Right lobe of liver (tissue), 6 donors: ENCODE measurements around the gene AIF1L. TPM values are rescaled to one million over a fixed set of nuclear protein-coding genes. Genes with fewer than 3 reads are reported as not detected.
A peak's percentile ranks its signal among the peaks of the same experiment; 100 is the strongest.

Experiments
- ATAC-seq, 4 donors: fragments of 200-7000 bp; cut with Tn5 transposase; one replicate each; pipeline ENCODE4 v1.9.1; 2020; ENCODE audit warnings: mild to moderate bottlenecking in 4 of 4, moderate library complexity in 4 of 4
- DNase-seq, 3 donors: peaks; one replicate each; pipeline ENCODE4 v3.0.0-alpha.2; 2020
- H3K27ac ChIP-seq, 3 donors: fragments of 200-600 bp; one replicate each; pipeline ENCODE4 v1.8.0; 2022
- H3K27me3 ChIP-seq, 2 donors: fragments of 200-600 bp; one replicate each; pipeline ENCODE4 v1.8.0; 2022
- H3K36me3 ChIP-seq, 4 donors: fragments of 200-600 bp; sonication (generic) in 1 of 4; one replicate each; pipeline versions ENCODE4 v1.5.1 to v1.8.0; 2017 to 2022; ENCODE audit warnings: control low read depth in 1 of 4
- H3K4me1 ChIP-seq, 4 donors: fragments of 200-600 bp; sonication (generic) in 1 of 4; one replicate each; pipeline versions ENCODE4 v1.5.1 to v1.8.0; 2017 to 2022; ENCODE audit warnings: control low read depth in 1 of 4
- H3K4me3 ChIP-seq, 3 donors: fragments of 200-600 bp; one replicate each; pipeline ENCODE4 v1.8.0; 2022
- H3K9me3 ChIP-seq, 4 donors: fragments of 200-600 bp; sonication (generic) in 1 of 4; one replicate each; pipeline versions ENCODE4 v1.5.1 to v1.8.0; 2017 to 2022; ENCODE audit warnings: control low read depth in 1 of 4
- POLR2A ChIP-seq: fragments of 450-650 bp; IDR thresholded peaks from one replicate; pipeline ENCODE4 v1.6.1; 2017; ENCODE audit warnings: antibody characterized with exemption, mild to moderate bottlenecking
- WGBS: methylation state at CpG from one replicate; pipeline ENCODE4 v1.1.6; 2018; ENCODE audit warnings: low coverage, low lambda C conversion rate; ENCODE audit not compliant: insufficient coverage; ENCODE audit errors: missing lambda C conversion rate; 5-methylcytosine and 5-hydroxymethylcytosine counted together
- intact Hi-C, 2 donors: fragments of 100-400 bp; cut with DNase I; formaldehyde crosslinking; loops; one replicate each; pipeline versions ENCODE4 v1.11.2 to v1.14.1; 2022
- total RNA-seq, 6 experiments: library from RNA; depleted of rRNA in 2 of 6; stranded (reverse); fragments of >200 nt in 2 of 6; fragmentation: NEBNext Ultra II Directional in 3 of 6; extraction: Animal tissue kit (Norgen Biotek cat#: 25700) in 3 of 6; gene quantifications; one replicate each; pipeline versions ENCODE4 v1.1.0 to v1.2.4, GENCODE V29; 2016 to 2023
- TF ChIP-seq, protein P1 (sequence below), 4 donors: fragments of 200-600 bp in 3 of 4; fragments of 450-650 bp in 1 of 4; IDR thresholded peaks; one replicate each; pipeline versions ENCODE4 v1.5.1 to v1.8.0; 2016 to 2022; ENCODE audit warnings: antibody characterized with exemption in 4 of 4, mild to moderate bottlenecking in 2 of 4
- donor health status: DM: no; HTN: yes; CAD: no.
- donor health status: DM: no; HTN: no; CAD: no.
- donor health status: DM: no; HTN: no; CAD: no.
- donor health status: DM: no; HTN: yes; CAD: no.
- donor health status: DM: no; HTN: yes; CAD: no.

AIF1L gene
- total RNA-seq, 6 experiments from 2014 or later: 0.33 to 1.4 (median 0.49) TPM

DNA sequence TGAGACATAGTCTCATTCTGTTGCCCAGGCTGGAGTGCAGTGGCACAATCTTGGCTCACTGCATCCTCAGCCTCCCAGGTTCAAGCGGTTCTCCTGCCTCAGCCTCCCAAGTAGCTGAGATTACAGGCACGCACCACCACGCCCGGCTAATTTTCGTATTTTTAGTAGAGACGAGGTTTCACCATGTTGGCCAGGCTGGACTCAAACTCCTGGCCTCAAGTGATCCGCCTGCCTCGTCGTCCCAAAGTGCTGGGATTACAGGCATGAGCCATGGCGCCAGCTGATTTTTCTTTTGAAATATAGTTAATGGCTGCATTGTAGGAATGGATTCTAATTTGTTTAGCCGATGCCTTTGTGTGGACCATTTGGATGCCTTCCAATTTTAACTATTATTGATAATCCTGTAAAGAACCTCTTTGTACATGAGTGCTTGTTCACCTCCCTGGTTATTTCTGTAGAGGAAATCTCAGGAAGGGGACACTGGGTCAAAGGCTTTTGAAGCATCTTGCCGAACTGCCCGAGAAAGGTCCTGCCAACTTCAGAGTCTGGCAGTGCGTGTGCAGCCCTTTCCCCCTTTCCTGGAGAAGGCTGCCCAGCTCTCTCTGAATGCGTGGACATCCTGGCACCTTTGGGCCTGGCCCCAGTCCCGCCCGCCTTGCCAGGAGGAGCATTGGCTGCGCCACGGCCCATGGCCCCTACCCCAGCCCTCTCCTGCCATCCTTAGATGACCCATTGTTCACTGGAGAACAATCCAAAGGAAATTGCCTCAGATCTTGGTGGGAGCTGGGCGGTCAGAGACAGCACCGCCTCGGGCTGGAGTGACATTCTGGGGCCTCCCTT is 20.2 kb downstream of the AIF1L start:
- H3K9me3 ChIP-seq: no peaks in the 10 kb centered on the region
- H3K27me3 ChIP-seq: no peaks in the 10 kb centered on the region
- no peak for TF ChIP-seq POLR2A
- TF ChIP-seq, protein P1, sequence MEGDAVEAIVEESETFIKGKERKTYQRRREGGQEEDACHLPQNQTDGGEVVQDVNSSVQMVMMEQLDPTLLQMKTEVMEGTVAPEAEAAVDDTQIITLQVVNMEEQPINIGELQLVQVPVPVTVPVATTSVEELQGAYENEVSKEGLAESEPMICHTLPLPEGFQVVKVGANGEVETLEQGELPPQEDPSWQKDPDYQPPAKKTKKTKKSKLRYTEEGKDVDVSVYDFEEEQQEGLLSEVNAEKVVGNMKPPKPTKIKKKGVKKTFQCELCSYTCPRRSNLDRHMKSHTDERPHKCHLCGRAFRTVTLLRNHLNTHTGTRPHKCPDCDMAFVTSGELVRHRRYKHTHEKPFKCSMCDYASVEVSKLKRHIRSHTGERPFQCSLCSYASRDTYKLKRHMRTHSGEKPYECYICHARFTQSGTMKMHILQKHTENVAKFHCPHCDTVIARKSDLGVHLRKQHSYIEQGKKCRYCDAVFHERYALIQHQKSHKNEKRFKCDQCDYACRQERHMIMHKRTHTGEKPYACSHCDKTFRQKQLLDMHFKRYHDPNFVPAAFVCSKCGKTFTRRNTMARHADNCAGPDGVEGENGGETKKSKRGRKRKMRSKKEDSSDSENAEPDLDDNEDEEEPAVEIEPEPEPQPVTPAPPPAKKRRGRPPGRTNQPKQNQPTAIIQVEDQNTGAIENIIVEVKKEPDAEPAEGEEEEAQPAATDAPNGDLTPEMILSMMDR (IDR thresholded peaks at IDR 0.05): no peak
- peak in 1 of 3 donors; percentile 40 for DNase-seq
- WGBS: 63% methylated on average over 16 of the region's 22 CpGs
- no peak overlapping the region for H3K27ac ChIP-seq
- H3K4me3 ChIP-seq: no peak overlapping the region
- H3K36me3 ChIP-seq: no peaks in the 10 kb centered on the region
- intact Hi-C loops: no loop called here
- H3K4me1 ChIP-seq: no peaks in the 10 kb centered on the region
- ATAC-seq: peak in 2 of 4 donors; percentile 32 to 51

DNA sequence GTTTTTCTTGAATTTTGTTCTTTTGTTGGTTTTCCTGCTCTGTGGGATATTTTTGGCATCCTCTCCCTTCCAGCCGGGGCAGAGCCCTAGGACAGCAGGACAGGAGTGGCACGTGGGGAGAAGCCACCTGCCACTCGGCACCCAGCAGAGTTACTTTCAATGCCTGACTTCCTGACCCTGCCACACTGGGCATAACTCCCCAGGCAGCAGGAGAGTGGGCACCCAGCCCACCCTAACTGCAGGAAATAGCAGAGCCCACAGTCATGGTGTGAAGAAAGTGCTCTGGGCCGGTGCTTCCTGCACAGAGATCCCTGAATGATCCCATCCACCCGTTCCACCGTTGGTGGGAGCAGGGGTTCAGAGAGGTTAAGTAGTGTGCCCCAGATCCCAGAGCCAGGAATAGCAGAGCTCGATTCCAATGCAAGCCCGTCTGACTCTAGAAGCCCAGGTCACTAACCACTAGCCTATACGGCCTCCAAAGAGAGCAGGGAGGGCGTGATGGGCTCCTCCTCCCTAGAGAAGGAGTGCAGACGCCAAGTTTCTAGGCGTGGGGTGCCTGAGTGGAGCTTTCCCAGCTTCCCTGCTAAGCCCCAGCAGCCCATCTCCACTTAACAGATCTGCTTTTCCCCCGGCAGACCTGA is 20.9 kb downstream of the AIF1L start:
- H3K9me3 ChIP-seq: no peaks in the 10 kb centered on the region
- H3K36me3 ChIP-seq: no peaks in the 10 kb centered on the region
- intact Hi-C loops: no loop called here
- 55% methylated on average over 4 of the region's 13 CpGs for WGBS
- H3K27me3 ChIP-seq: no peaks in the 10 kb centered on the region
- peak in 2 of 4 donors; percentile 16 to 31 for ATAC-seq
- no peaks in the 10 kb centered on the region for H3K4me1 ChIP-seq
- TF ChIP-seq POLR2A: no peak
- TF ChIP-seq, protein P1 (IDR thresholded peaks at IDR 0.05): no peak
- DNase-seq: peak in 1 of 3 donors; percentile 16
- no peak overlapping the region for H3K27ac ChIP-seq
- H3K4me3 ChIP-seq: no peak overlapping the region

DNA sequence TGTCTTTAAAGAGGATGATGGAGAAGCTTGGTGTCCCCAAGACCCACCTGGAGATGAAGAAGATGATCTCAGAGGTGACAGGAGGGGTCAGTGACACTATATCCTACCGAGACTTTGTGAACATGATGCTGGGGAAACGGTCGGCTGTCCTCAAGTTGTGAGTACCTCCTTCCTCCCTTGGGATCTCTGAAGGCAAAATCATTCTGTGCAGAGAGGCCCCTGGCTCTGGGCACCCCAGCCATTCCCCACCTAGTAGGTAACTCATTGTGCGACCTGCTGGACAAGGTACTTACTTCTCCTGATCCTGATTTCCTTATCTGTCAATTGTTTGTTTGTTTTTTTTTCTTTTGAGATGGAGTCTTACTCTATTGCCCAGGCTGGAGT is 21.4 kb downstream of the AIF1L start:
- Histone ChIP-seq H3K36me3 (no peaks in the 10 kb centered on the region), H3K27me3 (no peaks in the 10 kb centered on the region), H3K27ac (no peak overlapping the region), H3K9me3 (no peaks in the 10 kb centered on the region), H3K4me3 (no peak overlapping the region), H3K4me1 (no peaks in the 10 kb centered on the region)
- WGBS: 55% methylated on average over 4 of the region's 4 CpGs
- ATAC-seq: no peak
- DNase-seq: peak in 1 of 3 donors; percentile 12
- TF ChIP-seq POLR2A: no peak
- TF ChIP-seq, protein P1 (IDR thresholded peaks at IDR 0.05): no peak
- intact Hi-C loops: no loop called here

DNA sequence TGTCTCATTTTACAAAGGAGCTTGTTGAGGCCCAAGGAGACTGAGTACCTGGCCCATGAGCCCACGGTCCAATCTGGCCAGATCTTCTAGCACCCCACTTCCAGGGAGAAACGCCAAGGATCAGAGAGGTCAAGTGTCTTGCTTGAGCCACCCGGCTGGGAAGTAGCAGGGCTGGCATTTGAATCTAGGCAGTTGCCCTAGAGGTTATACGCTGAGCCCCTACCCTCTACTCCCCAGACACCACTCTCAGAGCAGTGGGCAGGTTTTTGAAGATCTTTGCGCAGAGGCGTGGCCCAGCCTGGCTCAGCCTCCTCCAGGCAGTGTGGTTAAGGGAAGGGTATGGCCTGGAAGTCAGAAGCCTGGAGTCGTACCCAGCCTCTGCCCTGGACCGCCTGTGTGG is 23.3 kb downstream of the AIF1L start:
- peaks cover 0 to 1% (median 0%) of the 10 kb centered on the region in 4 donors for H3K4me1 ChIP-seq
- 58% methylated on average over 3 of the region's 8 CpGs for WGBS
- DNase-seq (no peak), ATAC-seq (no peak)
- H3K27me3 ChIP-seq: no peaks in the 10 kb centered on the region
- no peaks in the 10 kb centered on the region for H3K9me3 ChIP-seq
- TF ChIP-seq, protein P1 (IDR thresholded peaks at IDR 0.05): no peak
- no peak for TF ChIP-seq POLR2A
- no peak overlapping the region for H3K27ac ChIP-seq
- no peak overlapping the region for H3K4me3 ChIP-seq
- intact Hi-C loops: no loop called here
- no peaks in the 10 kb centered on the region for H3K36me3 ChIP-seq
